Lung (tissue), 12 donors: ENCODE data around the gene BMP8B. TPM values are rescaled to one million over a fixed set of nuclear protein-coding genes. Genes with fewer than 3 reads are reported as not detected.
"Not testable (repeated sequence)": the region's sequence is repeated elsewhere in the genome, so short reads cannot be mapped to it uniquely, and the experiment has no call there.

Experiments used
- ATAC-seq: fragments of 200-7000 bp; cut with Tn5 transposase; one replicate; pipeline ENCODE4 v1.9.1; 2020; ENCODE audit warnings: moderate number of reproducible peaks; ENCODE audit not compliant: insufficient read depth, low FRiP score
- DNase-seq, 3 donors: peaks; one replicate each; pipeline ENCODE4 v3.0.0-alpha.2; 2013 to 2017
- H3K27ac ChIP-seq, 2 donors: one replicate each; pipeline ENCODE4 v1.5.1; 2013; ENCODE audit warnings: mild to moderate bottlenecking in 2 of 2, moderate library complexity in 2 of 2, control low read depth in 1 of 2, inconsistent platforms in 1 of 2, low read depth in 1 of 2, low read length in 1 of 2
- H3K27me3 ChIP-seq, 3 donors: one replicate each; pipeline ENCODE4 v1.5.1; 2013; ENCODE audit warnings: low read length in 2 of 3; ENCODE audit not compliant: control insufficient read depth in 3 of 3, insufficient read depth in 3 of 3
- H3K36me3 ChIP-seq, 4 donors: one replicate each; pipeline ENCODE4 v1.5.1; 2013; ENCODE audit warnings: low read length in 4 of 4, mild to moderate bottlenecking in 1 of 4, moderate library complexity in 1 of 4; ENCODE audit not compliant: control insufficient read depth in 4 of 4, insufficient read depth in 4 of 4
- H3K4me1 ChIP-seq, 5 donors: one replicate each; pipeline ENCODE4 v1.5.1; 2013; ENCODE audit warnings: low read length in 5 of 5, mild to moderate bottlenecking in 2 of 5, moderate library complexity in 1 of 5; ENCODE audit not compliant: control insufficient read depth in 5 of 5, insufficient read depth in 5 of 5
- H3K4me3 ChIP-seq: one replicate; pipeline ENCODE4 v1.5.1; 2013; ENCODE audit warnings: mild to moderate bottlenecking, control low read depth, moderate library complexity
- H3K9ac ChIP-seq, 2 donors: one replicate each; pipeline ENCODE4 v1.5.1; 2013; ENCODE audit warnings: low read length in 2 of 2, control low read depth in 1 of 2; ENCODE audit not compliant: insufficient read depth in 1 of 2
- H3K9me3 ChIP-seq, 4 donors: one replicate each; pipeline ENCODE4 v1.5.1; 2013; ENCODE audit warnings: low read length in 3 of 4, mild to moderate bottlenecking in 1 of 4, moderate library complexity in 1 of 4; ENCODE audit not compliant: control insufficient read depth in 4 of 4, insufficient read depth in 3 of 4
- WGBS, 2 donors: extraction: QIAGEN DNeasy Blood & Tissue Kit; methylation state at CpG; one replicate each; pipeline ENCODE4 v1.1.7; 2013; 5-methylcytosine and 5-hydroxymethylcytosine counted together
- polyA plus RNA-seq, 2 donors: library from polyadenylated mRNA; stranded (reverse); fragments of 200-250 nt; gene quantifications; one replicate each; pipeline ENCODE4 v1.2.1, GENCODE V29; 2013
- total RNA-seq, 2 donors: library from RNA; depleted of rRNA in 1 of 2; stranded (reverse); fragments of >200 nt in 1 of 2; gene quantifications; one replicate each; pipeline ENCODE4 v1.2.1, GENCODE V29; 2014 to 2021
- TF ChIP-seq, protein P1 (sequence below): IDR thresholded peaks from 2 replicates; pipeline ENCODE4 v1.5.1; 2012; ENCODE audit warnings: mild to moderate bottlenecking; ENCODE audit errors: control extremely low read depth, extremely low read depth
- donor health status: control.
- donor health status: control.
- donor health status: Bipolar disorder and iron deficiency.
- donor health status: healthy.
- donor health status: DM: yes; HTN: yes; CAD: no.

The BMP8B gene
- total and polyA plus RNA-seq, 4 donors, result 0.63 to 4.9 (median 0.90) TPM

DNA sequence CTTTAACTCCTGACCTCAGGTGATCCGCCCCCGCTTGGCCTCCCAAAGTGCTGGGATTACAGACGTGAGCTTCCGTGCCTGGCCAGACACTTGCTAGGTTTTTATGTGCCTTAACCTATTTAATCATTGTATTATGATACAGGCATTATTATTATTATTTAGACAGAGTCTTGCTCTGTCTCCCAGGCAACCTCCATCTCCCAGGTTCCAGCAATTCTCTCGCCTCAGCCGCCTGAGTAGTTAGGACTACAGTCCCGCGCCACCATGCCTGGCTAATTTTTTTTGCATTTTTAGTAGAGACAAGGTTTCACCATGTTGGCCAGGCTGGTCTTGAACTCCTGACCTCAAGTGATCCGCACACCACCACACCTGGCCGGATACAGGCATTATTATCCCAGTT is 6.0 kb downstream of the BMP8B start:
- H3K36me3 ChIP-seq, H3K4me3 ChIP-seq, H3K27ac ChIP-seq, H3K9me3 ChIP-seq, ATAC-seq, H3K4me1 ChIP-seq, H3K9ac ChIP-seq: not testable (repeated sequence)
- WGBS, 2 donors, result 93% methylated on average over 10 of the region's 10 CpGs
- DNase-seq, result peak in 1 of 3 donors; percentile 5
- peaks cover 0 to 19% (median 12%) of the 10 kb centered on the region in 3 donors for H3K27me3 ChIP-seq

- TF ChIP-seq, protein P1, sequence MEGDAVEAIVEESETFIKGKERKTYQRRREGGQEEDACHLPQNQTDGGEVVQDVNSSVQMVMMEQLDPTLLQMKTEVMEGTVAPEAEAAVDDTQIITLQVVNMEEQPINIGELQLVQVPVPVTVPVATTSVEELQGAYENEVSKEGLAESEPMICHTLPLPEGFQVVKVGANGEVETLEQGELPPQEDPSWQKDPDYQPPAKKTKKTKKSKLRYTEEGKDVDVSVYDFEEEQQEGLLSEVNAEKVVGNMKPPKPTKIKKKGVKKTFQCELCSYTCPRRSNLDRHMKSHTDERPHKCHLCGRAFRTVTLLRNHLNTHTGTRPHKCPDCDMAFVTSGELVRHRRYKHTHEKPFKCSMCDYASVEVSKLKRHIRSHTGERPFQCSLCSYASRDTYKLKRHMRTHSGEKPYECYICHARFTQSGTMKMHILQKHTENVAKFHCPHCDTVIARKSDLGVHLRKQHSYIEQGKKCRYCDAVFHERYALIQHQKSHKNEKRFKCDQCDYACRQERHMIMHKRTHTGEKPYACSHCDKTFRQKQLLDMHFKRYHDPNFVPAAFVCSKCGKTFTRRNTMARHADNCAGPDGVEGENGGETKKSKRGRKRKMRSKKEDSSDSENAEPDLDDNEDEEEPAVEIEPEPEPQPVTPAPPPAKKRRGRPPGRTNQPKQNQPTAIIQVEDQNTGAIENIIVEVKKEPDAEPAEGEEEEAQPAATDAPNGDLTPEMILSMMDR, result no peak
- no peaks in the 10 kb centered on the region for H3K4me1 ChIP-seq
- no peak overlapping the region for H3K27ac ChIP-seq
- H3K27me3 ChIP-seq, result peaks cover 0 to 14% (median 6%) of the 10 kb centered on the region in 3 donors
- DNase-seq (peak in 1 of 3 donors; percentile 3), ATAC-seq (no peak)
- H3K36me3 ChIP-seq, result no peaks in the 10 kb centered on the region
- no peak overlapping the region for H3K4me3 ChIP-seq
- H3K9me3 ChIP-seq, result peaks cover 0 to 2% (median 0%) of the 10 kb centered on the region in 4 donors
- WGBS, 2 donors, result 92% methylated on average over 6 of the region's 6 CpGs
- H3K9ac ChIP-seq, result no peak overlapping the region
These were observed 6.6 kb downstream of the BMP8B start for GRCh38 chr1:39782103-39782502.

- Histone ChIP-seq H3K27me3 (peaks cover 0 to 8% (median 2%) of the 10 kb centered on the region in 3 donors), H3K4me3 (no peak overlapping the region), H3K9ac (no peak overlapping the region), H3K36me3 (no peaks in the 10 kb centered on the region), H3K9me3 (no peaks in the 10 kb centered on the region), H3K27ac (no peak overlapping the region), H3K4me1 (no peaks in the 10 kb centered on the region)
- TF ChIP-seq, protein P1, result no peak
- ATAC-seq (no peak), DNase-seq (no peak)
- 89 to 95% methylated on average over 2 of the region's 2 CpGs for WGBS, 2 donors
These were observed 7.3 kb downstream of the BMP8B start for GRCh38 chr1:39781349-39781715.

DNA sequence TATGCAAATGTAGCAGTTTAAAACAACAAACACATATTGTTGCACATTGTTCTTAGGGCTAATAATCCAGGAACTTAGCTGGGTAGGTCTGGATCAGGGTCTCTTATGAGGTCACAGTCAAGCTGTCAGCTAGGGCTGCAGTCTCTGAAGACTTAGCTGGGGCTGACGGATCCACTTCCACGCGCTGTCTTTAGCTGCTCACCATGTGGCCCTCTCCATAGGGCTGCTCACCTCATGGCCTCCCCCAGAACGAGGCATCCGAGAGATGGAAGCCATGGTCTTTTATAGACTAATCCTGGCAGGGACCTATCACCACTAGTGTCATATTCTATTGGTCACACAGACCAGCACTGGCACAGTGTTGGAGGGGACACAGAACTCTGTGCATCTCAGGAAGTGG is 8.8 kb downstream of the BMP8B start:
- Histone ChIP-seq H3K27ac (no peak overlapping the region), H3K9ac (no peak overlapping the region), H3K4me1 (no peaks in the 10 kb centered on the region), H3K4me3 (no peak overlapping the region), H3K36me3 (no peaks in the 10 kb centered on the region), H3K27me3 (peaks cover 0 to 5% (median 2%) of the 10 kb centered on the region in 3 donors), H3K9me3 (no peaks in the 10 kb centered on the region)
- peak in 1 of 3 donors; percentile 2 for DNase-seq
- 89 to 94% methylated on average over 5 of the region's 5 CpGs for WGBS, 2 donors
- no peak for ATAC-seq
- TF ChIP-seq, protein P1, result no peak
